Activated CD4-positive, CD25-positive, alpha-beta regulatory T cell (primary cell): ENCODE data around the gene ZNF619.

ENCODE experiments used
- DNase-seq, 4 experiments: peaks; one replicate each; lab custom pipeline; 2025; lab: John Stamatoyannopoulos, UW

Gene ZNF619

GRCh38 chr3:40465456-40465855, 11.5 kb upstream of the ZNF619 start:
- DNase-seq: no peak

GRCh38 chr3:40468018-40468417, 8.9 kb upstream of the ZNF619 start:
- no peak for DNase-seq

GRCh38 chr3:40470701-40471100, 6.2 kb upstream of the ZNF619 start:
- DNase-seq: no peak

- no peak for DNase-seq
Measured at GRCh38 chr3:40477666-40478065, 744 bp downstream of the ZNF619 start.

- no peak for DNase-seq
Measured at GRCh38 chr3:40487172-40487571, 10.2 kb downstream of the ZNF619 start.

- no peak for DNase-seq
Measured at GRCh38 chr3:40490916-40491315, 14.0 kb downstream of the ZNF619 start.

GRCh38 chr3:40494698-40495097, 17.8 kb downstream of the ZNF619 start:
- DNase-seq: no peak

- no peak for DNase-seq
Measured at GRCh38 chr3:40497288-40497687, 20.4 kb downstream of the ZNF619 start.

GRCh38 chr3:40499952-40500351, 23.0 kb downstream of the ZNF619 start:
- no peak for DNase-seq

GRCh38 chr3:40502034-40502433, 25.1 kb downstream of the ZNF619 start:
- DNase-seq: no peak

- no peak for DNase-seq
Measured at GRCh38 chr3:40504636-40505430, 27.9 kb downstream of the ZNF619 start.

GRCh38 chr3:40505599-40506462, 28.9 kb downstream of the ZNF619 start, which contains the start of gene ZNF620:
Gene ZNF620, plus strand, starts transcription at chr3:40506039. Its CDS starts 314 bp downstream, at chr3:40506353.
- peak in 3 of 4 experiments; percentile 4 to 13 (median 12) for DNase-seq

- no peak for DNase-seq
Measured at GRCh38 chr3:40511031-40511718, 34.3 kb downstream of the ZNF619 start.

GRCh38 chr3:40516201-40516600, 39.3 kb downstream of the ZNF619 start:
- DNase-seq: no peak

GRCh38 chr3:40518067-40518466, 41.1 kb downstream of the ZNF619 start:
- DNase-seq: no peak

GRCh38 chr3:40518848-40519247, 41.9 kb downstream of the ZNF619 start:
- no peak for DNase-seq

- no peak for DNase-seq
Measured at GRCh38 chr3:40521254-40521653, 44.3 kb downstream of the ZNF619 start.

GRCh38 chr3:40523781-40524180, 46.9 kb downstream of the ZNF619 start:
- no peak for DNase-seq

GRCh38 chr3:40524222-40524567, 47.3 kb downstream of the ZNF619 start:
- no peak for DNase-seq

- DNase-seq: peak; percentile 57 to 78 (median 69)
Measured at GRCh38 chr3:40524568-40525285, 47.8 kb downstream of the ZNF619 start, which contains the start of gene ZNF621. Gene ZNF621, plus strand, starts transcription at chr3:40524960. Its CDS starts 881 bp downstream, at chr3:40525841.

- DNase-seq: no peak
Measured at GRCh38 chr3:40528426-40528825, 51.5 kb downstream of the ZNF619 start.

GRCh38 chr3:40532252-40532651, 55.3 kb downstream of the ZNF619 start:
- no peak for DNase-seq
